Hippocampal formation (tissue), 2 donors: ENCODE data around the gene NRIP1.
"Not testable (repeated sequence)": the region's sequence is repeated elsewhere in the genome, so short reads cannot be mapped to it uniquely, and the experiment has no call there.

ENCODE experiments used
- DNase-seq, 2 donors: peaks; one replicate each; lab custom pipeline; 2025; lab: John Stamatoyannopoulos, UW

The NRIP1 gene

DNA sequence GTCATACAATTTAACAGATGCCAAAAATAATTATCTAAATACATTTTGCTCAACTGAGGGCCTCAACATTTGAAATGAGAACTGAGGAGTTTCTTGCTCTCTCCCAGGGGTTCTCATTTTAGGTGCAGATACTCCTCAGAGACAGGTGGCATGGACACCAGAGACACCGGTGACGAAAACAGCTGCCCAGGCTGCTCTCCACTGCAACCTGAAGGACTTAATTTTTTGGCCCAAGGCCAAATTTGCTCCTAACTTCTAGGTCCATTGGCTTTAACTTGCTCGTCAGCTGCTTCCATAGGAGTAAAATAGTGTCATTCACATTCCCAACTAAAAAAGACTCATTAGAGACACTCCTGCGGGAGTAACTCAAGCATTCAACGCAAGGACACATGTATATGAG is 87.0 kb downstream of the NRIP1 start:
- no peak for DNase-seq

DNA sequence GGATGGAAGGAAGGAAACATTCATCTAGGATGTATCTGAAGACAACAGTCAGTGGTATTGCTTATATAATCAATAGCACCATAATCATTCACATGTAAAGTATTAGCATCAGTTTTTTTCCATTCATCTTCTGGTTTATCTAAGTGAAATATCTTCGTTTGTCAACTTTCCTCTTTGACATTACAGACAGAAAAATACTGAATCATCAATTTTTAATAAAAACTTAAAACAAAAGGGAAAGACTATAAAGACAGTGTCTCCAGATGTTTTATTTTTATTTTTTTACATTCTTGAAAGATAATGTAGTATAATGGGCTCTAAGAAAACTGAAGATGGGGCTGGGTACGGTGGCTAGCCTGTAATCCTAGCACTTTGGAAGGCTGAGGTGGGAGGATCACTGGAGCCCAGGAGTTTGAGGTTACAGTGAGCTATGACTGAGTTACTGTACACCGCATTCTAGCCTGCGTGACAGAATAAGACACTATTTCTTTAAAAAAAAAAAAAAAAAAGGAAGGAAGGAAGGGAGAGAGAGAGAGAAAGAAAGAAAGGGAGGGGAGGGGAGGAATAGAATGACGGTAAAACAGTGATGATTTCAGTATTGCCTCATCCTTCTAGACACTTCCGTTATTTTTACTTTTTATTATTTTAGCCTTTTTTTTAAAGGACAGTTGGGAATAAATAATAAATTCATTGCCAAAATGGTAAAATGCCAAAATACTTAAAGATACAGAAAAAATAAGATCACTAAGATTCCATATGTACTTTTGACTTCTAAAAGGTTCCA is 89.5 kb downstream of the NRIP1 start:
- no peak for DNase-seq

GRCh38 chr21:14972678-14973077 is 92.1 kb downstream of the NRIP1 start:
- DNase-seq = no peak

DNA sequence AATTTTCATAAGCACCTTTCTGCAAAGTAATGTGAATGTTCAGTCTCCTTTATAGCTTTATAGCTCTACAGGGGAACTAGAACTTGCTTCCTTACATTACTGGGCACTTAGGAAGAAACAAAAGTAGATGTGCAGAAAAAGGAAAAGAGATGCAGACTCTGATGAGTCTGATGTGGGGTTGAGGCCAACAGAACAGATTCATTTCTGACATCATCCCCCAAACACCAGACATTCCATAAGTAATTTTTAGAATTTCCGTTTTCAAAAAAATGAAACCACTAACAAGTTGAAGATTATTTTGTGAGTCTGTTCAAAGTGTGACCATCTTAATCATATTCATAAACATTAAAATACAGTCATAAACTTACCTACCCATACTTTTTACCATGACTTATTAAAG is 96.0 kb downstream of the NRIP1 start:
- no peak for DNase-seq

GRCh38 chr21:14968029-14968428 is 96.8 kb downstream of the NRIP1 start:
- DNase-seq = no peak

- DNase-seq = no peak
Measured at GRCh38 chr21:14964621-14965020, 100.2 kb downstream of the NRIP1 start.

DNA sequence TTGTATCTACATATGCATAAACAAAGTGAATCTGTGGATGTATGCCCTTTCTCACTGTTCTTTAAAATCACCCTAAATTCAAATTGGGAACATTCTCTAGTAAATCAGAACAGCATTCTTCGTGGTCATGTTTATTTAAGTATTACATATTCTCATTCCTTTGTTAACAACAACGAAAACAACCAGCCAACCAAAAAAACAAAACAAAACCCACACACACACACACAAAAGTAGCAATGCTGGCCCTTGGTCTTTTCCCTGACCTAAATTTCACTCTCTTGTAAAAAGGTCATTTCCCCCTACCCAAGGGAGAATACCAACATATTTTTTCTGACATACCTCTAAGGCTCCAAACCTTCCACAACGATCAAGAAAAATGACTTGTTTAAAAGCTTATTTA is 102.6 kb downstream of the NRIP1 start:
- no peak for DNase-seq

DNA sequence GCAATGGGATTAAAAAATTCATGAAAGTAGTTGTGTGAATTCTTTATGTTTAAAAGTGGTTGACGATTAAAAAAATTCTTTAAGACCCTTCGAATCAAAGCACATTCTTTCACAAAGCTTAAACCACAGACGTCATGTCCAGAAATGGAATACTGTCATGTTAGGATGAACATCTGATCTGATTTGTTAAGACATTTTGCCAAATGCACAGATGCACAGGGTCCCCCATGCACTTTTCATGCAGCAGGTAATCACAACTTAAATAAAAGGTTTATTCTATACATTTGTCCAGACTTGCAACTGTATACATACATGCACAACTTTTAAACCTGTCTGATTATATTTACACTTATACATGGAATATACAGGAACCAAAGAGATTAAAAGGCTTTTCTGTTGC is 103.3 kb downstream of the NRIP1 start:
- no peak for DNase-seq

DNA sequence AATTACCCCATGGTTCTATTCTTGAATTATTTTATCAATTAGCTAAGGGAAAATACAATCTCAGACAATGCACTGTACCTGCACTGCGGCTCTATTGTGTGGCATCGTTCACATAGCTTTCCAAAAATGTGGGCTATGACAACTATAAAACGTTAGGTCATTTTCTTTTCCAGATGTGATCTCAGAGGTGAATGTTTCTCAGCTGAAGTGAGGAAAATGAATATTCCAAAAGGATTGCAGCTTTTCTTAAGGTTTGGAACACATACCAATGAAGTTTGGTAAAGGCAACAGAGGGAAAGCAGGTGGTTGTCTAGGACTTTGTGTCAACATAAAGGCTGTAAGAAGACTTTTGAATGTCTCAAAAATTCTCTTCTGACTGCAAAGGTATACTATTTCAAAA is 105.5 kb downstream of the NRIP1 start:
- no peak for DNase-seq

DNA sequence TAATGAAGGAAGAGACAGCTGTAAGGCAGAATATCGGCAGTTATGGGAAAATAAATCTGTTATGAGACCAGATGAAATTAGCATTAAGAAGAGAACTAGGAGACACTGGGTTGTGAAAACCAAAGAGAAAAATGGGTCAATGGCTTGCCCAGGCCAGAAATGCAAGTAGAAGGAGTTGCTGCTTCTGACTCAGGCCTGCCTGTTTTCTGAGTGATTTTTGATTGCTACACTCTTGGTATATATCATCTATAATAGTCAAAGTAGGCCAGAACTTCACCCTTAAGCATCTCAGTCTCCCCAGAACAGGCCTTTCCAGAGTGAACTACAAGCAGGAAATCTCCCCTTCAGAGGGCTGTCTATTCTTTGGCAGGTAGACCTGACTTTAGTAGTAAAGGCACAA is 107.0 kb downstream of the NRIP1 start:
- no peak for DNase-seq

- no peak for DNase-seq
Measured at GRCh38 chr21:14956807-14957206, 108.0 kb downstream of the NRIP1 start.

DNA sequence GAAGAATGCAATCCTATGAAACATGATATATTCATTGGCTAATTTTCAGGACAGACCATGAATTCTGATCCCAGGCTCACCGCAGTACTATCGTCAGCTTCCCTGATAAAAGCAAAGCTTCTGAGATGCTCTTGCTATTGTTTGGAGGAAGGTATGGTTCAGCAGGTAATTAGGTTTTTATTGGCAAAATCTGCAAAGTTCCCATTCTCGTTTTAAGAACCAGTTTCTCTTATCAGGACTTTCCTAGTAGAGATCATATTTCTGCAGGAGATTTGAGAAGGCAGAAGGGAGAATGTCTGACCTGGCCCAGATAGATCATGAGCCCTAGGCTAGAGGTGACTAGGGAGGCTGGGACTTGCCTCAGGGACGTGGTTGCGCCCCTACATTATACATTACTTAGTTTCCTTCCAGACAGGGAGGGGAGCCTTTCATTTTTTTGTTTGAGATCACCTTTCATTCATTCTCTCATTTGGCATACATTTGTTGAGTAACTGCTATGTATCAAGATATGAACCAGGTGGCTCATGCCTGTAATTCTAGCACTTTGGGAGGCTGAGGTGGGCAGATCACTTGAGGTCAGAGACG is 108.8 kb downstream of the NRIP1 start:
- no peak for DNase-seq

- no peak for DNase-seq
Measured at GRCh38 chr21:14952916-14953315, 111.9 kb downstream of the NRIP1 start.

- no peak for DNase-seq
Measured at GRCh38 chr21:14949603-14950002, 115.2 kb downstream of the NRIP1 start.

- DNase-seq = no peak
Measured at GRCh38 chr21:14947613-14948160, 117.1 kb downstream of the NRIP1 start.

- DNase-seq = no peak
Measured at GRCh38 chr21:14945176-14945575, 119.6 kb downstream of the NRIP1 start.

DNA sequence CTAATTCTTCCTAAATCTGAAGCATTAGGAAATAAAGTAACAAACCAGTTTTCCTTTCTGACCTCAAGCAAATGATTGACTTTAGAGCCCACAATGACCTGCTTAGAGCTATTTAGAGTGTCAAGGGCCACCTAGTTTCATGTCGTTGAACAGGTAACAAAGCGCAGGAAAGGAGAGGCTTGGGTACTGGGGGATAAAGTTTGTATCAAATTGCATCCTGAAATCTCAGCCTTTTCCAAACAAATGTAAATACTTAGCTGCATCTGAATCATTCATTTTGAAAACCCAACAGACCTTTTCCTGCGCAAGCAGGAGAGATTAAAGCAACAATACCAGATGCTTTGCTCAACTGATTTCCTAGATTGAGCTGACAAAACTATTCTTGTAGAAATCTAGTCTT is 121.2 kb downstream of the NRIP1 start:
- no peak for DNase-seq

DNA sequence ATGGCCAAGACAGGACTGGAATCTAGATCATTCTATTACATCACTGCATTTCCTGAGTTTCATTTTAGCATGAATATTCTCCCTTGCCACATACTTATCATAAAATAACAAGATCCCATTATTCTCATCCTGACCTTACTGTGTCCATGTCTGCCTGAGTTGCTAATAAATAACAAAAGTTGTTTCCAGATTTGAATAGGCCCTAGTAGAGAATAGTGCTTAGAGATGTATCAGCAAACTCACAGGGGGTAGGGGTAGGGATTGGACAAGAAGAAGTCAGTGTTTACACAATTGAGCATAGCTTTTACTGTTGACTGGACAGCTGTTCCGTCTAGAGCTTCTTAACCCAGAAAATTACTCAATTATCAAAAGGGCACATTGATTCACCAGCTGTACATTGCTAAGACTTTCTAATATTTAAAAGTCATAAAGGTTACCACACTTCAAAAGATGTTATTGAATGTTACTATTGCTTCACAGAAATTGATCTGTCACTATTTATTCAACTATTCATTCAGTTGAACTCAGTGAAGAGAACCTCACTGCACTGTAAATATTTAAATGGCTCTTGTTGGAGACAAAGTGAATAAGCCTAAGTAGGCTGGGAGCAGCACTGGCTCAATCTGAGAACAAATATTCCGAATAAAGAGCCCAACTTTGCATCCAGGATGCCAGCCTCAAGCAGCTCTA is 121.9 kb downstream of the NRIP1 start:
- DNase-seq = no peak

GRCh38 chr21:14927324-14927723 is 137.5 kb downstream of the NRIP1 start:
- not testable (repeated sequence) for DNase-seq

DNA sequence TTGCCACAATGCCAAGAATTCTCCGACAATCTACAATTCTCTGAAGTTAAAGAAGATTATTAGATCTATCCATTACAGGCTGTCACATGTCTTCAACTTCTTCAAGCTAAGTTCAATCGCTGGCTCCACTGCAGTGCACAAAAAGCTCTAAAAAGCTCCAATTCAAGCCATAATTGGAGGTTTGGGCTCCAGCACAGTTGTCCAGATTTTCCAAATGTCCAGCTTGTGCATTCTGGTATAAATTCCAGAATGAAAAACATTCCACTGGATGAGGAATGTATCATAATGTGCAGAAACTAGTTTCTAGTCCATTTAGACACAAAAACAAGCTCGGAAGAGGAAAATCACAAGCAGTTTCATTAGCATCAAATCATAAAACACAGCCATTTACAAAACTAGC is 138.6 kb downstream of the NRIP1 start:
- no peak for DNase-seq

GRCh38 chr21:14923468-14923867 is 141.3 kb downstream of the NRIP1 start:
- no peak for DNase-seq

DNA sequence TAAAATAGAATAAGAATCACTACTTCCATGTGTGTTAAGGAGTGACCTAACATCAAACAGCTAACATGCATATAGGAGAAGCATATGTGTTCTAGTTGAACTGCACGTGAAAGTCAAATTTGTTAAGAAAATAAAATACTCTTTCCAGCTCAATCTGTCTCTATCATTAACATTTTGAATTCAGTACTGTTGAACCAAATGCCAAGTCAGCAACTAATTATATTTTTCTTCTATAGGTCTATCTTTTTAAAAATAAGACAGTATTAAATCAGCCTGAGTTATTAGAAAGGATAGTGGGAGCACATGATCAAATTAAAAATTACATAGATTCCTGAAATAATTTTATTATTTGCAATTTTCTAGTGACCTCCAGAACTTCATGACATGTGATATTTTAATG is 141.8 kb downstream of the NRIP1 start:
- no peak for DNase-seq

- no peak for DNase-seq
Measured at GRCh38 chr21:14918527-14918926, 146.3 kb downstream of the NRIP1 start.
